MM.1S (cell line): Measurements from ENCODE around the gene RNPC3.

Source experiments
- DNase-seq: peaks from one replicate; pipeline ENCODE4 v3.0.0-alpha.2; 2015
- H2AFZ ChIP-seq: fragments of 300-600 bp; sonication (generic); 2 replicates; pipeline ENCODE4 v1.6.0; 2016; ENCODE audit warnings: antibody characterized with exemption, low read length
- H3F3A ChIP-seq: fragments of 300-600 bp; sonication (generic); 2 replicates; pipeline ENCODE4 v1.6.1; 2016; ENCODE audit warnings: mild to moderate bottlenecking, antibody characterized with exemption, low read length, moderate library complexity, mixed read lengths; ENCODE audit not compliant: insufficient read depth
- H3K27ac ChIP-seq: fragments of 300-600 bp; sonication (generic); 2 replicates; pipeline ENCODE4 v1.5.1; 2016; ENCODE audit warnings: mild to moderate bottlenecking, low read length
- H3K27me3 ChIP-seq: fragments of 300-600 bp; sonication (generic); replicated peaks from 2 replicates; pipeline ENCODE4 v1.6.0; 2016; ENCODE audit warnings: low read length; ENCODE audit not compliant: insufficient read depth
- H3K36me3 ChIP-seq: fragments of 300-600 bp; sonication (generic); replicated peaks from 2 replicates; pipeline ENCODE4 v1.6.1; 2016; ENCODE audit warnings: mild to moderate bottlenecking, low read length, mixed read lengths; ENCODE audit not compliant: insufficient read depth
- H3K4me1 ChIP-seq: fragments of 300-600 bp; sonication (generic); 2 replicates; pipeline ENCODE4 v1.6.1; 2016; ENCODE audit warnings: low read length, mixed read lengths
- H3K4me2 ChIP-seq: fragments of 300-600 bp; sonication (generic); 2 replicates; pipeline ENCODE4 v1.6.0; 2016; ENCODE audit warnings: low read depth, low read length
- H3K4me3 ChIP-seq: fragments of 300-600 bp; sonication (generic); 2 replicates; pipeline ENCODE4 v1.5.1; 2016; ENCODE audit warnings: low read length, mixed read lengths
- H3K79me2 ChIP-seq: fragments of 300-600 bp; sonication (generic); 2 replicates; pipeline ENCODE4 v1.6.1; 2016; ENCODE audit warnings: mixed run types, low read length, mixed read lengths
- H3K9ac ChIP-seq: fragments of 300-600 bp; sonication (generic); 2 replicates; pipeline ENCODE4 v1.6.1; 2016; ENCODE audit warnings: low read length, mixed read lengths
- H3K9me2 ChIP-seq: fragments of 300-600 bp; sonication (generic); replicated peaks from 2 replicates; pipeline ENCODE4 v1.6.1; 2016; ENCODE audit warnings: mild to moderate bottlenecking, low read length, mixed read lengths; ENCODE audit not compliant: insufficient read depth
- H3K9me3 ChIP-seq: fragments of 300-600 bp; sonication (generic); replicated peaks from 2 replicates; pipeline ENCODE4 v1.6.1; 2016; ENCODE audit warnings: mild to moderate bottlenecking, low read length, mixed read lengths; ENCODE audit not compliant: insufficient read depth
- H4K20me1 ChIP-seq: fragments of 300-600 bp; sonication (generic); 2 replicates; pipeline ENCODE4 v1.6.1; 2016; ENCODE audit warnings: mild to moderate bottlenecking, low read length, moderate library complexity, mixed read lengths; ENCODE audit not compliant: insufficient read depth
- CTCF ChIP-seq: fragments of 300-600 bp; sonication (generic); IDR thresholded peaks from 2 replicates; pipeline ENCODE4 v1.5.1; 2016; ENCODE audit warnings: antibody characterized with exemption, low read length, mixed read lengths
- EZH2 ChIP-seq: fragments of 300-600 bp; sonication (generic); optimal IDR thresholded peaks from 2 replicates; pipeline ENCODE3; 2017; ENCODE audit warnings: low read depth, mild to moderate bottlenecking, antibody characterized with exemption, low read length, mixed read lengths
- EZH2phosphoT487 ChIP-seq: fragments of 300-600 bp; sonication (generic); IDR thresholded peaks from 2 replicates; pipeline ENCODE4 v1.6.1; 2018; ENCODE audit warnings: antibody characterized with exemption, low read length

RNPC3 gene

GRCh38 chr1:103492003-103492625 is 33.4 kb upstream of the RNPC3 start:
- TF ChIP-seq EZH2 (no peak), EZH2phosphoT487 (no peak), CTCF (no peak)
- Histone ChIP-seq H3K4me1 (no peaks in the 10 kb centered on the region), H3K9me3 (no peaks in the 10 kb centered on the region), H3F3A (no peaks in the 10 kb centered on the region), H3K4me3 (no peak overlapping the region), H3K27me3 (no peaks in the 10 kb centered on the region), H3K9me2 (no peaks in the 10 kb centered on the region), H2AFZ (no peak overlapping the region), H3K4me2 (no peak overlapping the region), H3K27ac (no peak overlapping the region), H3K36me3 (no peaks in the 10 kb centered on the region), H4K20me1 (no peaks in the 10 kb centered on the region), H3K79me2 (no peaks in the 10 kb centered on the region), H3K9ac (no peak overlapping the region)
- no peak for DNase-seq

GRCh38 chr1:103496014-103496635 is 29.4 kb upstream of the RNPC3 start:
- TF ChIP-seq CTCF (no peak), EZH2 (no peak), EZH2phosphoT487 (no peak)
- Histone ChIP-seq H4K20me1 (no peaks in the 10 kb centered on the region), H3K27ac (no peak overlapping the region), H3K4me3 (no peak overlapping the region), H3K36me3 (no peaks in the 10 kb centered on the region), H2AFZ (no peak overlapping the region), H3K27me3 (no peaks in the 10 kb centered on the region), H3K4me1 (no peaks in the 10 kb centered on the region), H3K9ac (no peak overlapping the region), H3K9me3 (no peaks in the 10 kb centered on the region), H3K79me2 (no peaks in the 10 kb centered on the region), H3K4me2 (no peak overlapping the region), H3F3A (no peaks in the 10 kb centered on the region), H3K9me2 (no peaks in the 10 kb centered on the region)
- DNase-seq = no peak

- Histone ChIP-seq H3K9me3 (no peaks in the 10 kb centered on the region), H3K27me3 (no peaks in the 10 kb centered on the region), H3F3A (no peaks in the 10 kb centered on the region), H2AFZ (no peak overlapping the region), H4K20me1 (no peaks in the 10 kb centered on the region), H3K4me2 (no peak overlapping the region), H3K27ac (no peak overlapping the region), H3K4me1 (no peaks in the 10 kb centered on the region), H3K9me2 (no peaks in the 10 kb centered on the region), H3K79me2 (no peaks in the 10 kb centered on the region), H3K36me3 (no peaks in the 10 kb centered on the region), H3K4me3 (no peak overlapping the region), H3K9ac (no peak overlapping the region)
- DNase-seq = no peak
- TF ChIP-seq CTCF = no peak
- TF ChIP-seq EZH2 = no peak
- no peak for TF ChIP-seq EZH2phosphoT487
Measured at GRCh38 chr1:103497404-103497803, 28.1 kb upstream of the RNPC3 start.
